Psoas muscle (tissue), 8 donors: ENCODE data around the gene PDE4D. TPM values are rescaled to one million over a fixed set of nuclear protein-coding genes. Genes with fewer than 3 reads are reported as not detected.

Source experiments
- ATAC-seq, 4 donors: fragments of 200-7000 bp; cut with Tn5 transposase; one replicate each; pipeline ENCODE4 v1.9.1; 2020; ENCODE audit warnings: moderate library complexity in 3 of 4, mild to moderate bottlenecking in 2 of 4
- DNase-seq, 2 donors: peaks; one replicate each; pipeline ENCODE4 v3.0.0-alpha.2; 2020
- H3K27ac ChIP-seq: fragments of 200-600 bp; one replicate; pipeline ENCODE4 v1.8.0; 2022
- H3K27me3 ChIP-seq, 3 donors: fragments of 200-600 bp in 1 of 3; one replicate each; pipeline versions ENCODE4 v1.6.1 to v1.8.0; 2013 to 2022; ENCODE audit warnings: low read length in 2 of 3, mild to moderate bottlenecking in 2 of 3, moderate library complexity in 1 of 3; ENCODE audit not compliant: insufficient read depth in 3 of 3
- H3K36me3 ChIP-seq, 2 donors: fragments of 200-600 bp in 1 of 2; one replicate each; pipeline versions ENCODE4 v1.6.1 to v1.8.0; 2013 to 2022; ENCODE audit warnings: low read depth in 1 of 2, mild to moderate bottlenecking in 1 of 2, moderate library complexity in 1 of 2; ENCODE audit not compliant: insufficient read depth in 1 of 2
- H3K4me1 ChIP-seq: fragments of 200-600 bp; one replicate; pipeline ENCODE4 v1.8.0; 2022
- H3K4me3 ChIP-seq: fragments of 200-600 bp; one replicate; pipeline ENCODE4 v1.8.0; 2022; ENCODE audit warnings: mild to moderate bottlenecking
- H3K9me3 ChIP-seq: fragments of 200-600 bp; one replicate; pipeline ENCODE4 v1.8.0; 2022
- WGBS, 3 donors: extraction: QIAGEN DNeasy Blood & Tissue Kit; methylation state at CpG; one replicate each; pipeline versions ENCODE4 v1.1.6 to v1.1.7; 2013; 5-methylcytosine and 5-hydroxymethylcytosine counted together
- intact Hi-C, 2 donors: fragments of 100-400 bp; cut with DNase I; formaldehyde crosslinking; loops; one replicate each; pipeline versions ENCODE4 v1.11.0 to v1.14.2; 2022
- polyA plus RNA-seq, 3 donors: library from polyadenylated mRNA; stranded (reverse); fragments of 200-250 nt; gene quantifications; one replicate each; pipeline ENCODE4 v1.2.3, GENCODE V29; 2013
- total RNA-seq, 4 donors: library from RNA; stranded (reverse); fragmentation: NEBNext Ultra II Directional in 2 of 4; extraction: Animal tissue kit (Norgen Biotek cat#: 25700) in 2 of 4; gene quantifications; one replicate each; pipeline versions ENCODE4 v1.2.1 to v1.2.4, GENCODE V29; 2021 to 2023
- TF ChIP-seq, protein P1 (sequence below): fragments of 200-600 bp; IDR thresholded peaks from one replicate; pipeline ENCODE4 v1.8.0; 2022; ENCODE audit warnings: antibody characterized with exemption
- donor health status: healthy with polysubstance abuse.
- donor health status: DM: no; HTN: no; CAD: no; lungs with moderate emphysema.
- donor health status: Bipolar disorder and iron deficiency.
- donor health status: healthy.
- donor health status: DM: yes; HTN: yes; CAD: no.
- donor health status: DM: no; HTN: no; CAD: no.
- donor health status: DM: no; HTN: no; CAD: no.
- donor health status: DM: yes; HTN: yes; CAD: no.

Gene PDE4D
- total and polyA plus RNA-seq, 7 donors, result 42.6 to 283 (median 88.7) TPM

DNA sequence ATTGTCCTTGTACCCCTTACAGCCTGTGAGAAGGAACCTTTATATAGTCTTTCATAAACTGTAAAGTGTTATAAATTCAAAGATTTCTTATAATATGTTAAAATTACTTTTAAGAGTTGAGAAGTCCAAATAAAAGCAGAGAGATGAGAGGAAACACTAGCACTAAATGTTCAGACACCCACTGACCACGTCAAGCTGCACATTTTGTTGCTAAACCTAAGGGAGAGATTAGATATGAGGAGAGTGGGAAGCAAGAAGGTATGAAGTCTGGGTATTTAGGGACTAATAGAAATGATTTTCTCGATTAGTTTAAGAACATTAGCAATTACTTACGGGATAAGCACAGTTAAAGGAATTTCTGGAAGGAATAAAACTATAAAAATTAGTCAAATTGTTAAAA is 803.8 kb downstream of the PDE4D start:
- Histone ChIP-seq H3K36me3 (no peaks in the 10 kb centered on the region), H3K27me3 (no peaks in the 10 kb centered on the region), H3K4me1 (peaks cover 12% of the 10 kb centered on the region), H3K9me3 (no peaks in the 10 kb centered on the region), H3K27ac (no peak overlapping the region), H3K4me3 (no peak overlapping the region)
- intact Hi-C loops, result loop anchor here in 1 of 2 donors (5.0 kb wide), 1 partner anchor 33 kb away; no protein-coding TSS in a partner anchor
- DNase-seq (no peak), ATAC-seq (no peak)
- 82 to 90% (median 89%) methylated on average over 3 of the region's 3 CpGs for whole genome bisulfite sequencing, 3 donors
- TF ChIP-seq, protein P1, sequence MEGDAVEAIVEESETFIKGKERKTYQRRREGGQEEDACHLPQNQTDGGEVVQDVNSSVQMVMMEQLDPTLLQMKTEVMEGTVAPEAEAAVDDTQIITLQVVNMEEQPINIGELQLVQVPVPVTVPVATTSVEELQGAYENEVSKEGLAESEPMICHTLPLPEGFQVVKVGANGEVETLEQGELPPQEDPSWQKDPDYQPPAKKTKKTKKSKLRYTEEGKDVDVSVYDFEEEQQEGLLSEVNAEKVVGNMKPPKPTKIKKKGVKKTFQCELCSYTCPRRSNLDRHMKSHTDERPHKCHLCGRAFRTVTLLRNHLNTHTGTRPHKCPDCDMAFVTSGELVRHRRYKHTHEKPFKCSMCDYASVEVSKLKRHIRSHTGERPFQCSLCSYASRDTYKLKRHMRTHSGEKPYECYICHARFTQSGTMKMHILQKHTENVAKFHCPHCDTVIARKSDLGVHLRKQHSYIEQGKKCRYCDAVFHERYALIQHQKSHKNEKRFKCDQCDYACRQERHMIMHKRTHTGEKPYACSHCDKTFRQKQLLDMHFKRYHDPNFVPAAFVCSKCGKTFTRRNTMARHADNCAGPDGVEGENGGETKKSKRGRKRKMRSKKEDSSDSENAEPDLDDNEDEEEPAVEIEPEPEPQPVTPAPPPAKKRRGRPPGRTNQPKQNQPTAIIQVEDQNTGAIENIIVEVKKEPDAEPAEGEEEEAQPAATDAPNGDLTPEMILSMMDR, result no peak

DNA sequence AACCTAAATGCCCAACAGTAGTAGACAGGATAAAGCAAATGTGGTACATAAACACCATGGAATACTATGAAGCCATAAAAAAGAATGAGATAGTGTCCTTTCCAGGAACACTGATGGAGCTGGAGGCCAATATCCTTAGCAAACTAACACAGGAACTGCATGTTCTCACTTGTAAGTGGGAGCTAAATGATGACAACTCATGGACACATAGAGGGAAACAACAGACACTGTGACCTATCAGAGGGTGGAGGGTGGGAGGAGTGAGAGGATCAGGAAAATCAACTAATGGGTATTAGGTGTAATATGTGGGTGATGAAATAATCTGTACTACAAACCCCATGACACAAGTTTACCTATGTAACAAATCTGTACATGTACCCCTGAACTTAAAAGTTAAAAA is 805.0 kb downstream of the PDE4D start:
- intact Hi-C loops, result loop anchor here in 1 of 2 donors (5.0 kb wide), 1 partner anchor 34 kb away; no protein-coding TSS in a partner anchor
- peaks cover 20% of the 10 kb centered on the region for H3K4me1 ChIP-seq
- H3K27ac ChIP-seq, result no peak overlapping the region
- ATAC-seq, result peak in 1 of 4 donors; percentile 19
- DNase-seq, result no peak
- no peaks in the 10 kb centered on the region for H3K36me3 ChIP-seq
- no peaks in the 10 kb centered on the region for H3K27me3 ChIP-seq
- no peaks in the 10 kb centered on the region for H3K9me3 ChIP-seq
- TF ChIP-seq, protein P1, result no peak
- H3K4me3 ChIP-seq, result no peak overlapping the region

DNA sequence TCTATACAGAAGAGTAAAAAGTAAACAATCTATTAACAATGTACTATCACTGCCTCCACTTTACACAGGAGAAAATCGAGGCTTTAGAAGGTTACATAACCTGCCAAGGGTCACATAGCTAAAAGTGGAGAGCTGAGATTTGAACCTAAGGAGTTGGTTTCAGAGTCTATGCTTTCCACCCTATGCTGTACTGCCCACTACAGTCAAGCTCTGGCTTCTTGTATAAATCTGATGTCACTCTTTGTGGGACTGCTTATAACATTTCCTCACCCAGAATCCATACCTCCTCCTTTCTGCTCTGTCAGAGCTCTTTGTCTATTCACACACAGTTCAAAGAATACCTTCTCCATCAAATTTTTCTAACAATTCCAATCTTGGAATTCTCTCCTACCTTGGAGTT is 807.5 kb downstream of the PDE4D start:
- 58 to 86% (median 59%) methylated on average over 1 of the region's 1 CpG for WGBS, 3 donors
- Histone ChIP-seq H3K36me3 (no peaks in the 10 kb centered on the region), H3K4me1 (peaks cover 24% of the 10 kb centered on the region), H3K9me3 (no peaks in the 10 kb centered on the region), H3K4me3 (no peak overlapping the region), H3K27ac (no peak overlapping the region), H3K27me3 (no peaks in the 10 kb centered on the region)
- TF ChIP-seq, protein P1, result no peak
- ATAC-seq (peak in 3 of 4 donors; percentile 21 to 34 (median 30)), DNase-seq (no peak)
- intact Hi-C loops, result loop anchor here in 1 of 2 donors (5.0 kb wide), 1 partner anchor 36 kb away; no protein-coding TSS in a partner anchor

GRCh38 chr5:59081693-59082092 is 811.8 kb downstream of the PDE4D start:
- peaks cover 32% of the 10 kb centered on the region for H3K4me1 ChIP-seq
- WGBS, 3 donors, result 90 to 100% (median 94%) methylated on average over 1 of the region's 1 CpG
- no peak overlapping the region for H3K4me3 ChIP-seq
- H3K9me3 ChIP-seq, result no peaks in the 10 kb centered on the region
- TF ChIP-seq, protein P1, result no peak
- intact Hi-C loops, result no loop called here
- no peaks in the 10 kb centered on the region for H3K36me3 ChIP-seq
- DNase-seq, result no peak
- no peak overlapping the region for H3K27ac ChIP-seq
- no peak for ATAC-seq
- no peaks in the 10 kb centered on the region for H3K27me3 ChIP-seq
